ENCODE results near the gene ZNF423. TPM values are rescaled to one million over a fixed set of nuclear protein-coding genes. Genes with fewer than 3 reads are reported as not detected.

ZNF423 gene
- 0.03 TPM for polyA plus RNA-seq (2012; ENCODE audit: low read depth, missing spikeins)

DNA sequence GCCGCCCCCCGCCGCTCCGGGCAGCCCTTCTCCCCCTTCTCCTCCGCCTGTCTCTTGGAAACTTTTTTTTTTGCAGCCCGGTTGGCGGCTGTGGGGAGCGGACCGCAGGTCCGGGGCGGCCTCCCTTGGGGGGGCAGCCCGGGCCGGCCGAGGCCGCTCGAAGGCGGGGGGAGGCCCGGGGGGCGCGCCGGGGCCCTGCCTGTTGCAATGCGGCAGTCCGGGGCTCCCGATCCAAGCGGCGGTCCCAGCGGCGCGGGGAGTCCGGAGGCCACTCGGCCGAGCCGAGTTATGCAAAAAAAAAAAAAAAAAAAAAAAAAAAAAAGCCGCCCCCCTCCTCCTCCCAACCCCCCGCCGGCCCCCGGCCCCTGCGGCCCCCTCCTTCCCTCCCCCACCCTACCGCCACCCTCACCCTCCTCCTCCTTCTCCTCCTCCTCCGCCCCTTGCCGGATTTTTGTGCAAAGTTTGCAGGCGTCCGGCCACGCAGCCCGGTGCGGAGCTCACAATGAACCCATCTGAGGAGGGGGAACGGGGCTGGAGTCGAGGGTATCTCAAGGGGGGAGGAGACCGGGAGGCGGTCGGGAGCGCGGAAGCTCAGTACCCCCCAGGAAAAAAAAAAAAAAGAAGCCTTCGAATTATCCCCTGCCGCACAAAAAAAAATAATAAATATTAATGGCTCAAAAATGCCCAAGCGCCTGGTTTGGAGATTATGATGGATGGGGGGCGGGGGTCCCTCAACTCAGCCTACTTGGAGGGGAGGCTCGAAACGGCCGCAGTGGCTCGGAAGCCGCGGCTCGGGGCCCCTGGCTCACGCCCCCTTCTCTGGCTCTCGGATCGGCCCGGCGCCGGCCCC is at the start of gene ZNF423:
Gene ZNF423, minus strand, starts transcription at position 291 of the 850 bp plus-strand sequence. CDS start 338 bp downstream, outside the sequence.
- FAIRE-seq (no peak), DNase-seq (ENCODE audit: insufficient read length, low spot score) (no peak)
- TF ChIP-seq PAX5 (IDR thresholded peaks at IDR 0.05; ENCODE audit: insufficient read depth, low read length, severe bottlenecking) (no peak), SPI1 (IDR thresholded peaks at IDR 0.05; ENCODE audit: low read depth, low read length) (no peak), TAF1 (IDR thresholded peaks at IDR 0.05; ENCODE audit: low read depth, low read length) (no peak), POLR2A (IDR thresholded peaks at IDR 0.05; ENCODE audit: low read depth, low read length) (no peak), POLR2AphosphoS5 (IDR thresholded peaks at IDR 0.05; ENCODE audit: low read depth, low read length) (no peak)

DNA sequence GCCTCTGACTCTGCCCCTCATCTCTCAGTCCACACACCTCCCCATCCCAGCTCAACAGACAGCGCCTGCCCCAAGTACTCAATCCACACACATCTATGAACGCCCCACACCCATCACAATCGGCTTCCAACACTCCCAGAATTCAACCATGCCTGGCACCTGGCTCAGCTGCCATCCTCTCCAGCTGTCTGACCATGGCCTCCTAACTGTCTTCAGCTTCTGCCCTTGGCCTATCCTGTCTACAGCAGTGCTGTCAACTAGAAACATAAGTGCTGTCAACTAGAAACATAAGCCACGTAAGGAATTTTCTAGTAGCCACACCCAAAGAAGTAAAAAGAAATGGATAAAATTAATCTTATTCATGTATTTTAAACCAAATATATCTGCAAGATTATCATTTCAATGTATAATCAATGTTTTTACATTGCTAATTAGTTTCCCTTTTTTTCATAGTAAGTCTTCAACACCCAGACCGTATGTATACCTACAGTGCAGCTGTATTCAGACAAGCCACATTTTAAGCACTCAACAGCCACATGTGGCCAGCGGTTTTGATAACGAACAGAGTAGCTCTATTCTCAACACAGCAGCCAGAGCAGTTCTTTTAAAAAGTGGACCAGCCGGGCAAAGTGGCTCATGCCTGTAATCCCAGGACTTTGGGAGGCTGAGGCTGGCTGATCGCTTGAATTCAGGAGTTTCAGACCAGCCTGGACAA is 48.6 kb upstream of the ZNF423 start:
- TF ChIP-seq POU2F2 (IDR thresholded peaks at IDR 0.05; ENCODE audit: low read depth, low read length) (no peak), POLR2A (IDR thresholded peaks at IDR 0.05; ENCODE audit: low read depth, low read length) (no peak)
- no peak for DNase-seq (ENCODE audit: insufficient read length, low spot score)
- FAIRE-seq = no peak

DNA sequence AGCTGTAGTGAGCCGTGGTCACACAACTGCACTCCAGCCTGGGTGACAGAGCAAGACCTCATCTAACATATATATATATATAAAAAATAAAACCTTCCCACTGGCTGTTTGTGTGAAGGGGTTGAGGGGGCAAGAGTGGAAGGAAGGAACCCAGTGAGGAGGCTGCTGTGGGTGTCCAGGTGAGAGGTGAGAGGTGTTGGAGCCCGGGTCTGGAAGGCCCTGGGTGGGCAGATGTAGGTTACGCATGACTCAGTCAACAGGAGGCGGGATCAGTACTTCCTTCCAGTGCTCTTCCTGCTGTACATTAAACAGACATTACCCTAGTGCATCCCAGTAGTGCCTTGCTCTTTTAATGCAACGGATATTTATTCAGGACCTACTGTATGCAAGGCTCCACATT is 47.0 kb upstream of the ZNF423 start:
- TF ChIP-seq PAX5 (IDR thresholded peaks at IDR 0.05; ENCODE audit: insufficient read depth, low read length, severe bottlenecking) (no peak), POU2F2 (IDR thresholded peaks at IDR 0.05; ENCODE audit: low read depth, low read length) (no peak), SPI1 (IDR thresholded peaks at IDR 0.05; ENCODE audit: low read depth, low read length) (no peak), TAF1 (IDR thresholded peaks at IDR 0.05; ENCODE audit: low read depth, low read length) (no peak), POLR2A (IDR thresholded peaks at IDR 0.05; ENCODE audit: low read depth, low read length) (no peak), POLR2AphosphoS5 (IDR thresholded peaks at IDR 0.05; ENCODE audit: low read depth, low read length) (no peak)
- DNase-seq (ENCODE audit: insufficient read length, low spot score) = no peak
- FAIRE-seq = no peak

DNA sequence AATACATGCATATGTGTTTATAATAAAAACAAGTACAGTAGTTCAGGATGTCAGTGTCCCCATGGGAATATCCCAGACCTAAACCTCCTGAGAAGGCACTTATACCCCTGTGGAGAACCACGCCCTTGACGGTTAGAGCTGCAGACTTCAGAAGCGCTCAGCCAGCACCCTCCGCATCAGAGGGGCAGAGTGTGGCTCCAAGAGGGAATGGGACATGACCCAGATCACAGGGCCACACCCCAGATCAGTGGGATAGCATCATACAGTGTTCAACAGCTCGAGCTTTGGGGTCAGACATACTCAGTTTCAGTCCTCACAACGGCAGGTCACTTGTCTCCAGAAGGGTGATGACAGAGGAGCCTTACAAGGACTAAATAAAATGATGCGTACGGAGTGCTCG is 45.8 kb upstream of the ZNF423 start:
- no peak for FAIRE-seq
- no peak for TF ChIP-seq PAX5 (IDR thresholded peaks at IDR 0.05; ENCODE audit: insufficient read depth, low read length, severe bottlenecking)
- TF ChIP-seq POU2F2 (IDR thresholded peaks at IDR 0.05; ENCODE audit: low read depth, low read length) = no peak
- no peak for TF ChIP-seq POLR2AphosphoS5 (IDR thresholded peaks at IDR 0.05; ENCODE audit: low read depth, low read length)
- no peak for TF ChIP-seq POLR2A (IDR thresholded peaks at IDR 0.05; ENCODE audit: low read depth, low read length)
- TF ChIP-seq SPI1 (IDR thresholded peaks at IDR 0.05; ENCODE audit: low read depth, low read length) = no peak
- TF ChIP-seq TAF1 (IDR thresholded peaks at IDR 0.05; ENCODE audit: low read depth, low read length) = no peak
- no peak for DNase-seq (ENCODE audit: insufficient read length, low spot score)

DNA sequence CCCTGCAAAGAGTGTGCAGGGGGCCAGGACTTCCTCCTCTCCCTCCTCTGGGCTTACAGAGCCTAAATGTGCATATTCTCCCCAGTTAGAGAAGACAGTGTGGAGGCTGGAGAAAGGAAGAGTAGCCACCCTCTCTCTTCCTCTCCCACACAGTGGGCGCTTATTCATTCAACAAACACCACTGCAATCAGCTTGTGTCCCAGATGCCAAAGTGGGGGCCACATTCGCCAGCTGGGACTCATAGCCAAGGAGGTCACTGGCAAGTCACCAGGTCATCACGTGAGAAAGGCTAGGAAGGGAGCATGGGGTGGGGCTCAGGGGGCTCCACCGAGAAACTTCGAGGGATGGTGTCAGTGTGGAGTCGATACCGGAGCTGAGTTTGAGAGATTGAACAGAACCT is 45.0 kb upstream of the ZNF423 start:
- DNase-seq (ENCODE audit: insufficient read length, low spot score) (no peak), FAIRE-seq (no peak)
- TF ChIP-seq POU2F2 (IDR thresholded peaks at IDR 0.05; ENCODE audit: low read depth, low read length) = no peak
- TF ChIP-seq POLR2AphosphoS5 (IDR thresholded peaks at IDR 0.05; ENCODE audit: low read depth, low read length) = no peak
- no peak for TF ChIP-seq TAF1 (IDR thresholded peaks at IDR 0.05; ENCODE audit: low read depth, low read length)
- TF ChIP-seq SPI1 (IDR thresholded peaks at IDR 0.05; ENCODE audit: low read depth, low read length) = no peak
- TF ChIP-seq POLR2A (IDR thresholded peaks at IDR 0.05; ENCODE audit: low read depth, low read length) = no peak
- TF ChIP-seq PAX5 (IDR thresholded peaks at IDR 0.05; ENCODE audit: insufficient read depth, low read length, severe bottlenecking) = no peak

DNA sequence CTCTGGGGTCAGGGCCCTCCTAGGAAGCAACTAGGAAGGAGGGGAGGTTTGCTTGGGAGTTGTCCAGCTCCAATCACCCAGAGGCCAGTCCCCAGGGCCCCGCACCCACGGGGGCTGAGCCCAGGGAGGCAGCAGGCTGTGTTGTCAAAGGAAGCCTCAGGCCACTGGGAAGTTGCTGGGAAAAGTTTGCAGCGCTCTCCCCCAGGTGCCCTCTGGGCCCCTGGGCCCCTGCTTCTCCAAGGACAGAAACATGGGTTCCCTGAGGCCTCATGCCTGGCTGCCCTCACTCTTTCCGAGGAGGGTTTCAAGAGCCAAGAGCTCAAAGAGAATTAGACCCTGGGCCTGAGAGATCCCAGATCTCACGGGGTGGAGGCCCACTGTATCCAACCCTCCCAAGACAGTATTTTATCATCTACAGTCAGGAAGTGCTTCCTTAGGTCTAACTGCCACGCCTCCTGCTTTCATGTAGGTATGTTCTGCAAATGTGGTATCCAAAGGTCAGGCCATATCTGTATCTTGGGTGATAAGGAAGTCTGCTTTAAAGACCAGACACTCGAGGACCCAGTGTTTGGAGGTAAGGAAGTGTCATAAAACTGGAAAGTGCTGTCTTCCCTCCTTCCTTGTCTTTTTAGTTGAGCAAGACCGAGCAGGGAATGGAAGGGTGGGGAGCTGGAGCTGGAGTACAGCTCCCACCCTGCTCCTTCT is 44.2 kb upstream of the ZNF423 start:
- no peak for FAIRE-seq
- TF ChIP-seq POLR2AphosphoS5 (IDR thresholded peaks at IDR 0.05; ENCODE audit: low read depth, low read length) (no peak), POU2F2 (IDR thresholded peaks at IDR 0.05; ENCODE audit: low read depth, low read length) (no peak), POLR2A (IDR thresholded peaks at IDR 0.05; ENCODE audit: low read depth, low read length) (no peak), PAX5 (IDR thresholded peaks at IDR 0.05; ENCODE audit: insufficient read depth, low read length, severe bottlenecking) (no peak), TAF1 (IDR thresholded peaks at IDR 0.05; ENCODE audit: low read depth, low read length) (no peak), SPI1 (IDR thresholded peaks at IDR 0.05; ENCODE audit: low read depth, low read length) (no peak)
- DNase-seq (ENCODE audit: insufficient read length, low spot score) = no peak

DNA sequence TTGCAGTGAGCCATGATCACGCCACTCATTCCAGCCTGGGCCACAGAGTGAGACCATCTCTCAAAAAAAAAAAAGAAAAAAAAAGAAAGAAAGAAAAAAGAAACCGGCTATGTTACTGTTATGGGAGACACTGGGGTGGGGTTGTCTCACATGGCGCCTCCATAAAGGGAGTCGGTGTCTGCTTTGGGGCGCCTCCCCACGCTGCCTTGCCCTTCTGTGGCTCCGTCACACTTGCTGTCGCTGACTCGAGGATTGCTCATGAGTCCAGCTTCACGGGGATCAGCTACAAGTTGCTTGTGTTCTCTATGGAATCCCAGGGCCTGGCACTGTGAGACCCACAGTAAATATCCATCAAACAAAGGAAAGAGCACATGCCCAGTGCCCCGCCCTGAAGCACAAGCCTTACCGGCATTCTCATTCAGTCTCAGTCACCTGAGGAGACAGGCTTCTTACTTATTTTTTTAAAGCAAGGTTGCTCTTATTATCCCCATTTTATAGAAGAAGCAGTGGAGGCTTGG is 40.6 kb upstream of the ZNF423 start:
- TF ChIP-seq POLR2A (IDR thresholded peaks at IDR 0.05; ENCODE audit: low read depth, low read length) = no peak
- no peak for TF ChIP-seq PAX5 (IDR thresholded peaks at IDR 0.05; ENCODE audit: insufficient read depth, low read length, severe bottlenecking)
- TF ChIP-seq TAF1 (IDR thresholded peaks at IDR 0.05; ENCODE audit: low read depth, low read length) = no peak
- TF ChIP-seq POLR2AphosphoS5 (IDR thresholded peaks at IDR 0.05; ENCODE audit: low read depth, low read length) = no peak
- no peak for TF ChIP-seq SPI1 (IDR thresholded peaks at IDR 0.05; ENCODE audit: low read depth, low read length)
- TF ChIP-seq POU2F2 (IDR thresholded peaks at IDR 0.05; ENCODE audit: low read depth, low read length) = no peak
- FAIRE-seq = no peak

DNA sequence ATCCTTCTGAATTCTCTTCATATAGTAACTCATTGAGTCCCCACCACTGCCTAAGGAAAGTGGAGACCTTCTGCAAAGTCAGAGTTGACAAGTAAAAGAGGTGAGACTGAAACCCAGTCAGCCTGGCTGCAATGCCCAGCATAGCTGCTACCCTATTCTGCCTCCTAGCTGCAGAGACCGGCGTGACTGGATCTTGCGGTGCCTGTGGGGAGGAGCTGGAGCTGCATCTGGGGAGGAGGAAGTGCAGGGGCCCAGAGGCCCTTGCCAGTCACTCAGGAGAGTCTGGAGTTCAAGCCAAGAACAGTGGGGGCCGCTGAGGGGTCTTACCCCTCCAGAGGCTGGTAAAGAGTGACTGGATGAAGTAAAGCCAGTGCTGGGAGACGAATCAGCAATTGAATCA is 35.0 kb upstream of the ZNF423 start:
- TF ChIP-seq POU2F2 (IDR thresholded peaks at IDR 0.05; ENCODE audit: low read depth, low read length) (no peak), SPI1 (IDR thresholded peaks at IDR 0.05; ENCODE audit: low read depth, low read length) (no peak), POLR2AphosphoS5 (IDR thresholded peaks at IDR 0.05; ENCODE audit: low read depth, low read length) (no peak), PAX5 (IDR thresholded peaks at IDR 0.05; ENCODE audit: insufficient read depth, low read length, severe bottlenecking) (no peak), TAF1 (IDR thresholded peaks at IDR 0.05; ENCODE audit: low read depth, low read length) (no peak), POLR2A (IDR thresholded peaks at IDR 0.05; ENCODE audit: low read depth, low read length) (no peak)
- no peak for FAIRE-seq
- DNase-seq (ENCODE audit: insufficient read length, low spot score) = no peak

More for the DNA sequence above, 40.6 kb upstream of the ZNF423 start:
- no peak for DNase-seq (ENCODE audit: insufficient read length, low spot score)

Data from GM12891 (cell line).